Measurements from ENCODE around the gene EML2.
"Not testable (repeated sequence)": the region's sequence is repeated elsewhere in the genome, so short reads cannot be mapped to it uniquely, and the experiment has no call there.

Gene EML2

GRCh38 chr19:45615795-45616703 is 23.1 kb downstream of the EML2 start:
- DNase-seq (ENCODE audit: low read depth), result peak; percentile 93

GRCh38 chr19:45615056-45615455 is 24.1 kb downstream of the EML2 start:
- not testable (repeated sequence) for DNase-seq (ENCODE audit: low read depth)

GRCh38 chr19:45613926-45614725 is 25.1 kb downstream of the EML2 start:
- peak; percentile 96 for DNase-seq (ENCODE audit: low read depth)

DNA sequence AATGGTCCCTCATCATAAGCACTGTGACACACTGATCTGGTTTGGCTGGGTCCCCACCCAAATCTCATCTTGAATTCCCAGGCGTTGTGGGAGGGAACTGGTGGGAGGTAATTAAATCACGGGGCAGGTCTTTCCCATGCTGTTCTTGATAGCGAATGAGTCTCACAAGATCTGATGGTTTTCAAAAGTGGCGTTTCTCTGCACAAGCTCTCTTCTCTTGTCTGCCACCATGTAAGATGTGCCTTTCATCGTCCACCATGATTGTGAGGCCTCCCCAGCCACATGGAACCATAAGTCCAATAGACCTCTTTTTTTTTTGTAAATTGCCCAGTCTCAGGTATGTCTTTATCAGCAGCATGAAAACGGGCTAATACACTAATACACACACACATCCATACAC is 30.2 kb downstream of the EML2 start:
- no peak for DNase-seq (ENCODE audit: low read depth)

- DNase-seq (ENCODE audit: low read depth), result peak; percentile 80
These were observed 31.8 kb downstream of the EML2 start for GRCh38 chr19:45607071-45608029.

DNA sequence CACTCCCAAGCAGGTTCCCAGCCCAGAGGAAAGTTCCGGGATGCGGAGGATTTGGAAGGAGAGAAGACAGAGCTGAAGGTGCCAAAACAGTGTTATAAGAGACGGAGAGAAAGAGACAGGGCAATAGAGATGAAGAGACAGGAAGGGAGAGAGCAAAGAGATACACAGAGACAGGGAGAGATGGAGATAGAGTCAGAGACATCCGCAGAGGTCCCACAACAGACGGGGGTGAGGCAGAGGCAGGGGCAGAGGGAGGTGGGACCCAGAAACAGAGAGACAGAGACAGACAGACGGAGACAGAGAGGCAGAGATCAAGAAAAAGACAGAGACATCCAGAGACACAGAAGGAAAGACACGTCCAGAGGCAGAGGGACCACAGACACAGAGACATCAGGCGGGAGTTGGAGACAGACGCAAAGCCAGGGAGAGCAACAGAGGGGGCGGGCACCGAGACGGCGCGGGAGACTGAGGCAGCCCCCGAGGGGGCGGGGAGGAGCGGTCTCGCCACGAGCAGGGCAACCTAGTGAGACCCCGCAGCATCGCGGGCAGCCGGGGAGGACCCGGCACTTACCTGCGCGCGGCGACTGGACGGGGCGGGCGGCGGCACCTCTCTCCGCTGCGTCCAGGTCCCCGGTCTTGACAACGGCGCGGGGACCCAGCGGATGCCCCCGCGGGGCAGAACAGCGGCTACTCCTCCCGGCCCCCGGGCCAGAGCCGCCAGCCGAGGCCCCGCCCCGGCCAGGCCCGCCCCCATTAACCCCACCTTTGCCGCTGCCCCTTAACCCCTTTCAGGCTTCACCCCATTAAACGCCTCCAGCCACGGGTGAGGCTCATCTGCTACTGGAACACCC is 37.4 kb downstream of the EML2 start, which contains the start of gene GPR4:
GPR4 (minus strand) TSS at position 689 of the 851 bp plus-strand sequence. CDS start 10,346 bp downstream, outside the sequence.
- DNase-seq (ENCODE audit: low read depth), result peak; percentile 54

- DNase-seq (ENCODE audit: low read depth), result peak; percentile 61
These were observed 38.1 kb downstream of the EML2 start for GRCh38 chr19:45601115-45601514.

DNA sequence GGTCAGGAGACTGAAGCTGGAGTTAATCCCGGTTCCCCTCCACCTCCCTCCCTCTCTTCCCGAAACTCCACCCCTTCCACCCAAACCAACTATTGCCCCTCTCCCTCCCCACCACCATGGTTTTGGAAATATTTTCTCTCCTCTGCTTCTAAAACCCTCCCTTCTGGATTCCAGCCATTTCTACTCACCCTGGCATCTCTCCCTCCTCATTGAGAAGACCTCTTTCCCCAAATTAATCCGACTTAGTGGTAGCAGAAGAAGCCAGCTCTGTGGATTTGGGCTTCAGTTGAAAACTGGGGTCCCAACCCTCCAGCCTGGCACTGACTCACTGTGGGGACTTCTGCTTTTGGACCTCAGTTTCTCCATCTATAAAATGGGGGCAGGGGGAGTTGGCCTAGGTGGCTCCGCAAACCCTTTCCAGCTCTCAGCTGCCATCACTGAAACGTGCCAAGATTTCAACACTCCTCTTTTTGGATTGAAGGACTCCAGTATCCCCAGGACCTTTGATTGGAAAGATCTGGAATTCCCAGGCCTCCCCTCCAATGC is 38.8 kb downstream of the EML2 start:
- DNase-seq (ENCODE audit: low read depth), result no peak

GRCh38 chr19:45599286-45599685 is 39.9 kb downstream of the EML2 start:
- no peak for DNase-seq (ENCODE audit: low read depth)

- peak; percentile 56 for DNase-seq (ENCODE audit: low read depth)
These were observed 40.8 kb downstream of the EML2 start for GRCh38 chr19:45598267-45599001.

- no peak for DNase-seq (ENCODE audit: low read depth)
These were observed 41.6 kb downstream of the EML2 start for GRCh38 chr19:45597425-45598111.

GRCh38 chr19:45595814-45596213 is 43.4 kb downstream of the EML2 start:
- no peak for DNase-seq (ENCODE audit: low read depth)

DNA sequence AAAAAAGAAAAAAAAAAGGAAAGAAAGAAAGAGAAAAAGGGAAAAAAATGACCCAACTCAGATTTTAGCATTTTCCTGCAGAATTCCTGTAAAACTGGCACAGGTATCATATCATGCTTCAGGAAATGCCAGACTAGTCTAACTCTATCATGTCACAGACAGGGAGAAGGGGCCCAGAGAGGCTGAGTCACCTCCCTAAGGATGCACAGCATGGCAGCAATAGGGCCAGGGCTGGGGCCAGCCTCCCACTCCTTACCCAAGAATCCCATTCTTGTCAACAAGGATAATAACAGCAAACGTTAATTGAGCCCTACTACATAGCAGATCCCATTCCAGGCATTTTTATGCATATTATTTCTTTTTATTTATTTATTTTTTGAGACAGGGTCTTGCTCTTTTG is 45.7 kb downstream of the EML2 start:
- DNase-seq (ENCODE audit: low read depth), result no peak

- peak; percentile 53 for DNase-seq (ENCODE audit: low read depth)
These were observed 46.8 kb downstream of the EML2 start for GRCh38 chr19:45592366-45592765.

GRCh38 chr19:45591638-45592005 is 47.6 kb downstream of the EML2 start:
- no peak for DNase-seq (ENCODE audit: low read depth)

GRCh38 chr19:45591004-45591637 is 48.1 kb downstream of the EML2 start:
- peak; percentile 35 for DNase-seq (ENCODE audit: low read depth)

DNA sequence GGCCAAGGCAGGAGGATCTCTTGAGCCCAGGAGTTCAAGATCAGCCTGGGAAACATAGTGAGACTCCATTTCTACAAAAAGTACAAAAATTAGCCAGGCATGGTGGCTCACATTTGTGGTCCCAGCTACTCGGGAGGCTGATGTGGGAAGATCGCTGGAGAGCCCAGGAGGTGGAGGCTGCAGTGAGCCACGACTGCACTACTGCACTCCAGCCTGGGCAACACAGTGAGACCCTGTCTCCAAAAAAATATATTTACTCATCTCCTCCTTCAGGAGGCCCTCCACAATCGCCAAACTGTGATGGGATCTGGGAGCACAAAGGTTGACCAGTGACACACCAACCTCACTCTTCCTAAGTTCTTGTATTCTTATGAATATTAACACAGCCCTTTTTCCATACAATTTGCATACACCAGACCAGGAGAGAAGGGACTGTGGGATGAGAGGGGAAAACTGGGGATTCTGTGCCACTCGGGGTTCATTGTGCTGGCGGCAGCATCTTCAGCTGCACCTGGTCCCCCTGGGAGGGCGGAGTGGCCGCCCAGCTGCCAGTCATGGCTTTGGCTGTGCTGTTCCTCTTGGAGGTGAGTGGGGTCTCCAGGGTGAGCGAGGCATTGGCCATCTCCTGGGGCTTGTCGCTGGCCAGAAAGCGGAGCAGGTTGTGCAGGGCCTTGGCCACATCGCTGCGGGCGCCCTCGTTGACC is 48.7 kb downstream of the EML2 start:
- no peak for DNase-seq (ENCODE audit: low read depth)

- DNase-seq (ENCODE audit: low read depth), result no peak
These were observed 49.4 kb downstream of the EML2 start for GRCh38 chr19:45589768-45590167.
